ENCODE measurements around the gene MPC1.

DNA sequence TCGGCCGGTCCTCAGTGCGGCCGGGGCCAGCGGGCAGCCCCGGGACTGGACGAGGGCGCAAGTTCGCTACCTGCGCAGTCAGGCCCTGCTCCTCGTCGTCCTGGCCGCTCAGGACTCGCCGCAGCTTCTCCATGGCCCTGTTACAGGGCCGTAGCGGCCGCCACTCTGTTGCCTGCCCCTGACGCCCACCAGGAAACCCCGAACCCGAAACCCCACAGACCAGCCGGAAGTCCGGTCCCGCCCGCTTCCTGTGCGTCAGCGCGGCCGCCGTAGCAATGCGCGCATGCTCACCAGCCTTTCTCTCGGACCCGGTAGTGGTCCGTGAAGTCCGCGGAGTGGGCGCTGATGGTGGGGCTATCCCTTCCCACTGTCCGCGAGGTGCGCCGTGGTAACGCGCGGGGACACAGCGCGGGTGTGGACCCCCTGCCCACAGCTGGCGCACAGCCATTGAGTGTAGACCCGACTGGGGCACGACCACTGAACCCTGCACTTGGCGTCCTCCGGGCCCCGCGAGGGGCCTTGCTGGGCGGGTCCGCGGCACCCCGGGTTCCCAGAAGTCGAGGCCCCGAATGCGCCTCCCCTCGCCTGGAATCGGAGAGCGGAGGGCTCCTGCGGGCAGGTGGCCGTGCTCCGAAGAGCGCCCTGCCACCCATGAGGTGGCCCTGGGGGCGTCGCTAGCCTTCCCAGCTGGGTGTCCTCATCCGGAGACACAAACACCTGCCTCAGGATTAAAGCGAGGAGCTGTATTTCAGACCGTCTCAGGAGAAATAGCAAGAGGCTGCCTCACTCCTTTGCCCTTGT lies 40.2 kb downstream of the MPC1 start, which contains the start of gene SFT2D1:
- TF ChIP-seq, protein P1, sequence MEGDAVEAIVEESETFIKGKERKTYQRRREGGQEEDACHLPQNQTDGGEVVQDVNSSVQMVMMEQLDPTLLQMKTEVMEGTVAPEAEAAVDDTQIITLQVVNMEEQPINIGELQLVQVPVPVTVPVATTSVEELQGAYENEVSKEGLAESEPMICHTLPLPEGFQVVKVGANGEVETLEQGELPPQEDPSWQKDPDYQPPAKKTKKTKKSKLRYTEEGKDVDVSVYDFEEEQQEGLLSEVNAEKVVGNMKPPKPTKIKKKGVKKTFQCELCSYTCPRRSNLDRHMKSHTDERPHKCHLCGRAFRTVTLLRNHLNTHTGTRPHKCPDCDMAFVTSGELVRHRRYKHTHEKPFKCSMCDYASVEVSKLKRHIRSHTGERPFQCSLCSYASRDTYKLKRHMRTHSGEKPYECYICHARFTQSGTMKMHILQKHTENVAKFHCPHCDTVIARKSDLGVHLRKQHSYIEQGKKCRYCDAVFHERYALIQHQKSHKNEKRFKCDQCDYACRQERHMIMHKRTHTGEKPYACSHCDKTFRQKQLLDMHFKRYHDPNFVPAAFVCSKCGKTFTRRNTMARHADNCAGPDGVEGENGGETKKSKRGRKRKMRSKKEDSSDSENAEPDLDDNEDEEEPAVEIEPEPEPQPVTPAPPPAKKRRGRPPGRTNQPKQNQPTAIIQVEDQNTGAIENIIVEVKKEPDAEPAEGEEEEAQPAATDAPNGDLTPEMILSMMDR (IDR thresholded peaks at IDR 0.05), result no peak
- TF ChIP-seq POLR2A (IDR thresholded peaks at IDR 0.05) (peak; percentile 92), POLR2AphosphoS5 (IDR thresholded peaks at IDR 0.05) (peak; percentile 85 to 95 (median 88))

Measured in breast epithelium (tissue), 3 donors.